Heart left ventricle (tissue), 13 donors: ENCODE results near the gene WBP1L.

Source experiments
- CTCF ChIP-seq, 12 donors: fragments of 200-600 bp; sonication (generic) in 4 of 12; IDR thresholded peaks; one replicate each; pipeline versions ENCODE4 v1.5.0 to v1.8.0; 2018 to 2022; ENCODE audit warnings: antibody characterized with exemption in 12 of 12, mild to moderate bottlenecking in 5 of 12
- POLR2A ChIP-seq, 2 donors: fragments of 450-650 bp; IDR thresholded peaks; one replicate each; pipeline ENCODE4 v1.6.1; 2017; ENCODE audit warnings: antibody characterized with exemption in 2 of 2, mild to moderate bottlenecking in 2 of 2, moderate library complexity in 2 of 2
- donor health status: ischemic (EF 13 %, LVEDD 7.1; RV severe dilation, severe dysfunction).
- donor health status: DM: no; HTN: yes; CAD: no.
- donor health status: DM: no; HTN: no; CAD: no.
- donor health status: ischemic (EF 25% LVEDD 6.9; RV normal size, moderate dysfunction).
- donor health status: ischemic (EF 25% LVEDD 5.7; RV mildly dilated, moderate dysfunction).
- donor health status: ischemic (EF 35%, LVEDD 5.7; RV mildly dilated, moderate dysfunction).
- donor health status: nonischemic (EF 11% LVEDD 7.7; RV severe dilation, severe dysfunction).
- donor health status: DM: yes; HTN: yes; CAD: no.
- donor health status: PGD.
- donor health status: ischemic (EF 29% LVEDD 5.4; RV normal size, mild dysfunction).
- donor health status: nonischemic (EF 23%, LVEDD 6.1; RV moderate dilation, normal function).

- TF ChIP-seq CTCF (IDR thresholded peaks at IDR 0.05): no peak
- no peak for TF ChIP-seq POLR2A (IDR thresholded peaks at IDR 0.05)
Measured at GRCh38 chr10:102819054-102819453, 75.3 kb downstream of the WBP1L start.
